HG03354 (cell line): Measurements from ENCODE around the gene MYO1E.
"Not testable (repeated sequence)": the region's sequence is repeated elsewhere in the genome, so short reads cannot be mapped to it uniquely, and the experiment has no call there.

Experiments used
- ATAC-seq: cut with Tn5 transposase; IDR thresholded peaks from one replicate; pipeline ENCODE4 v1.9.1; 2021; ENCODE audit warnings: mild to moderate bottlenecking; ENCODE audit not compliant: unreplicated experiment, poor library complexity, severe bottlenecking

MYO1E gene

GRCh38 chr15:59125683-59126082, 247.0 kb downstream of the MYO1E start:
- not testable (repeated sequence) for ATAC-seq

GRCh38 chr15:59124261-59124660, 248.4 kb downstream of the MYO1E start:
- no peak for ATAC-seq

- no peak for ATAC-seq
These were observed 251.7 kb downstream of the MYO1E start for GRCh38 chr15:59120937-59121336.

- no peak for ATAC-seq
These were observed 253.0 kb downstream of the MYO1E start for GRCh38 chr15:59119625-59120024.

GRCh38 chr15:59116771-59117170, 255.9 kb downstream of the MYO1E start:
- no peak for ATAC-seq

- no peak for ATAC-seq
These were observed 256.5 kb downstream of the MYO1E start for GRCh38 chr15:59116141-59116540.

- no peak for ATAC-seq
These were observed 257.6 kb downstream of the MYO1E start for GRCh38 chr15:59115047-59115446.

- no peak for ATAC-seq
These were observed 261.4 kb downstream of the MYO1E start for GRCh38 chr15:59111251-59111650.

- no peak for ATAC-seq
These were observed 266.8 kb downstream of the MYO1E start for GRCh38 chr15:59105854-59106253.

GRCh38 chr15:59104912-59105732, 267.5 kb downstream of the MYO1E start, which contains the start of gene CCNB2:
Gene CCNB2 (plus strand): TSS chr15:59105146. CDS start chr15:59105269, 123 bp downstream.
- ATAC-seq, result peak; percentile 99

GRCh38 chr15:59104602-59104911, 268.1 kb downstream of the MYO1E start:
- ATAC-seq, result no peak

- ATAC-seq, result no peak
These were observed 273.4 kb downstream of the MYO1E start for GRCh38 chr15:59099162-59099685.

- ATAC-seq, result no peak
These were observed 276.2 kb downstream of the MYO1E start for GRCh38 chr15:59096429-59096828.

- no peak for ATAC-seq
These were observed 278.6 kb downstream of the MYO1E start for GRCh38 chr15:59094077-59094476.

GRCh38 chr15:59087731-59088130, 284.9 kb downstream of the MYO1E start:
- no peak for ATAC-seq
